GM12873 (cell line): ENCODE measurements around the gene IL1RL2.

Experiments
- TF ChIP-seq, protein P1 (sequence below): IDR thresholded peaks from 2 replicates; pipeline ENCODE4 v1.5.1; 2012; ENCODE audit warnings: low read depth, mild to moderate bottlenecking, moderate library complexity, low read length, control low read depth; ENCODE audit not compliant: insufficient read depth; ENCODE audit errors: missing control alignments

The IL1RL2 gene

DNA sequence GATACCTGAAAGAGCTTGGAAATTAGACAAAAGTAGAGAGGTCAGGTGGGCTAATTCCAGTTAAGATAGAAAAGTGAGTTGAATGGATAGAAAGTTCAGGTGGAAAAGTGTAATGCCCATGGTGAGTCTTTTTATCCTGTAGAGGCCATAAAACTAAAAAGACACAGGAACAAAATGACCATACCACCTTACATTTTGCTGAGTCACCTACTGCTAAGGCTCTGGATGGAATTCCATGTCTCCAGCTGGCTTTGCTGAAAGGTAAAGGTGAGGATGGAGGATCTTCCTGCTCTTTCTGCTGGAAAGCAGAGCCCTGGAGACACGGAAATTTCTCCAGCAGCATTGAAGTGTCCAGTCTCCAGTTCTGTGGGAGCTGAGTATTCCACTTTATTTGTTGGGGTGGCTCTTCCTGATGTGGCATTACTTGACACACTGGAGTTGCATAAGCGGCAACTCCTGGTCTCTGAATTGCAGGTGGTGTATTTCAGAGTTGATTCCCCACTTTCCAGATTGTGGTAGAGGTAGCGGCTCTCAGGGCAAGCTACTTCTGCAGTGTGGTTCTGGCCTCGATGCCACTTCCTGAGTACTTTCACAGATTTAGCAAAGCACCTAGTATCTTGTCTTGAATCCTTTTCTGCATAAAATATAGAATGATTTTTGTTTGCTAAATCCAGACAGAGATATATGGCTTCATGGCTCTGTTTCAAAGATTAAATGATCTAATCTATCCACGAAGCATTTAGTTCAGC, 10.7 kb downstream of the IL1RL2 start:
- TF ChIP-seq, protein P1, sequence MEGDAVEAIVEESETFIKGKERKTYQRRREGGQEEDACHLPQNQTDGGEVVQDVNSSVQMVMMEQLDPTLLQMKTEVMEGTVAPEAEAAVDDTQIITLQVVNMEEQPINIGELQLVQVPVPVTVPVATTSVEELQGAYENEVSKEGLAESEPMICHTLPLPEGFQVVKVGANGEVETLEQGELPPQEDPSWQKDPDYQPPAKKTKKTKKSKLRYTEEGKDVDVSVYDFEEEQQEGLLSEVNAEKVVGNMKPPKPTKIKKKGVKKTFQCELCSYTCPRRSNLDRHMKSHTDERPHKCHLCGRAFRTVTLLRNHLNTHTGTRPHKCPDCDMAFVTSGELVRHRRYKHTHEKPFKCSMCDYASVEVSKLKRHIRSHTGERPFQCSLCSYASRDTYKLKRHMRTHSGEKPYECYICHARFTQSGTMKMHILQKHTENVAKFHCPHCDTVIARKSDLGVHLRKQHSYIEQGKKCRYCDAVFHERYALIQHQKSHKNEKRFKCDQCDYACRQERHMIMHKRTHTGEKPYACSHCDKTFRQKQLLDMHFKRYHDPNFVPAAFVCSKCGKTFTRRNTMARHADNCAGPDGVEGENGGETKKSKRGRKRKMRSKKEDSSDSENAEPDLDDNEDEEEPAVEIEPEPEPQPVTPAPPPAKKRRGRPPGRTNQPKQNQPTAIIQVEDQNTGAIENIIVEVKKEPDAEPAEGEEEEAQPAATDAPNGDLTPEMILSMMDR = no peak

DNA sequence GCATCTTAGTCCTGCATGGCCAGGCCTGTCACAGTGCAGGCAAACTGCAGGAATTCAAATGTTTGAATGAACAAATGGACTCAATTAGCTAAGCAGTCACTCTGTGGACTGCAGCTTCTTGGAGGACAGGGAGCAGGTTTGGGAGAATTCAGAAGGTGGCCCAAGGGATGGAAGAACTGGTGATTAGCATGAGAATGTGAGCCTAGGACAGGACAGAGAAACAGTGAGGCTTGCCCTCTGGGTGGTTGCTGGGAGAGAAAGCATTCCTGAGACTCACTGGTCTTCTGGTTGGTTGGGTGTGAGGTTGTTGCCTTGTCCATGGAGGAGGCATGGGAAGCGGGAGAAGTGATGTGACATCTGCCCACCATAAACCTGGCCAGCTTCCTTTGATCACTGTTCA, 13.7 kb downstream of the IL1RL2 start:
- TF ChIP-seq, protein P1 = no peak

GRCh38 chr2:102204638-102205037, 17.8 kb downstream of the IL1RL2 start:
- TF ChIP-seq, protein P1 = no peak

DNA sequence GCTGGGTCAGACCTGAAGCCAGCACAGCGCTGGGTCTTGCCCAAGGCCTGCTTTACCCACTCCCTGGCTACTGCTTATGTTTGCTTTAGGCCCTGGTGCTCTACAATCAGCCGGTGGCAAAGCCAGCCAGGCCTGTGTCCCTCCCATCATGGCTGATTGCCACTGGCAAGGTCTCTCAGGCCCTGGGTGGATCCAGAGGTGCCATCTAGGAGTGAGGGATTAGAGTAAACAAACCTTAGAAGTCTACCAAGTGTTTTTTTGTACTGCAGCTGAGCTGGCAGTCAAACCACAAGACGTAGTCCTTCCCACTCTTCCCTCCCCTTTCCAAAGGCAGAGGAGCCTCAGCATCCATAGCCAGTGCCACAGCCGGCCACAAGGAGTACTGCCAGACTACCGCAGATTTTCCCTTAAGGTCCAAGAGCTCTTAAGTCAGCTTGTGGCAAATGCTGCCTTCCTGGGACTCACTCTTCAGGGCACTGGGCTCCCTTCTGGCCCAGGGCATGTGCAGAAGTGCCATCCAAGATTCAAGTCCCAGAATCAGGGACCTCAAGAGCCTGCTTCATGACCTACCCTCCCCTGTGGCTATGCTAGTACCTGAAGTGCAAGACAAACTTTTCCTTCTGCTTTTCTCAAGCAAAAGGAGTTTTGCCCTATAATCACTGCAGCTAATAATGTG, 20.0 kb downstream of the IL1RL2 start:
- TF ChIP-seq, protein P1 = no peak

GRCh38 chr2:102208774-102209173, 22.0 kb downstream of the IL1RL2 start:
- TF ChIP-seq, protein P1 = no peak

GRCh38 chr2:102209474-102209873, 22.7 kb downstream of the IL1RL2 start:
- TF ChIP-seq, protein P1 = no peak

GRCh38 chr2:102217032-102217431, 30.2 kb downstream of the IL1RL2 start:
- TF ChIP-seq, protein P1 = no peak
